D721Med (cell line): ENCODE results near the gene GLRA1.
"Not testable (repeated sequence)": the region's sequence is repeated elsewhere in the genome, so short reads cannot be mapped to it uniquely, and the experiment has no call there.

Experiments
- DNase-seq: peaks from one replicate; pipeline ENCODE4 v3.0.0; 2011; ENCODE audit warnings: low spot score; ENCODE audit not compliant: insufficient read length
- FAIRE-seq: peaks from 2 replicates; lab custom pipeline; 2011; peaks lifted over from hg19 to GRCh38; lab: Jason Lieb, UNC
- CTCF ChIP-seq: IDR thresholded peaks from 2 replicates; pipeline ENCODE4 v1.5.1; 2012; ENCODE audit warnings: mild to moderate bottlenecking, control low read depth; ENCODE audit not compliant: insufficient read depth; ENCODE audit errors: missing control alignments

The GLRA1 gene

GRCh38 chr5:151799407-151799806, 125.2 kb downstream of the GLRA1 start:
- no peak for TF ChIP-seq CTCF
- no peak for FAIRE-seq
- no peak for DNase-seq

- FAIRE-seq = no peak
- DNase-seq = no peak
- TF ChIP-seq CTCF = no peak
These were observed 126.0 kb downstream of the GLRA1 start for GRCh38 chr5:151798674-151799073.

GRCh38 chr5:151795426-151795825, 129.2 kb downstream of the GLRA1 start:
- TF ChIP-seq CTCF = no peak
- DNase-seq (no peak), FAIRE-seq (no peak)

GRCh38 chr5:151793358-151793757, 131.3 kb downstream of the GLRA1 start:
- FAIRE-seq (no peak), DNase-seq (no peak)
- no peak for TF ChIP-seq CTCF

GRCh38 chr5:151787817-151788216, 136.8 kb downstream of the GLRA1 start:
- DNase-seq = no peak
- no peak for TF ChIP-seq CTCF
- FAIRE-seq = no peak

- no peak for DNase-seq
- no peak for TF ChIP-seq CTCF
- no peak for FAIRE-seq
These were observed 138.2 kb downstream of the GLRA1 start for GRCh38 chr5:151786468-151786867.

- FAIRE-seq = no peak
- no peak for TF ChIP-seq CTCF
- no peak for DNase-seq
These were observed 140.5 kb downstream of the GLRA1 start for GRCh38 chr5:151784141-151784540.

- not testable (repeated sequence) for DNase-seq, FAIRE-seq
These were observed 141.0 kb downstream of the GLRA1 start for GRCh38 chr5:151783664-151784063.
